IPS-18c (cell line): Measurements from ENCODE around the gene OR10G3.
A peak's percentile ranks its signal among the peaks of the same experiment; 100 is the strongest.

ENCODE experiments used
- H3K4me3 ChIP-seq: 2 replicates; pipeline ENCODE4 v1.7.0; 2013; ENCODE audit warnings: low read depth, mild to moderate bottlenecking, low read length, moderate library complexity; ENCODE audit not compliant: insufficient read depth
- H3K9me3 ChIP-seq: one replicate; pipeline ENCODE4 v1.6.1; 2013; ENCODE audit warnings: mild to moderate bottlenecking, low read length, moderate library complexity; ENCODE audit not compliant: control insufficient read depth, insufficient read depth

OR10G3 gene

DNA sequence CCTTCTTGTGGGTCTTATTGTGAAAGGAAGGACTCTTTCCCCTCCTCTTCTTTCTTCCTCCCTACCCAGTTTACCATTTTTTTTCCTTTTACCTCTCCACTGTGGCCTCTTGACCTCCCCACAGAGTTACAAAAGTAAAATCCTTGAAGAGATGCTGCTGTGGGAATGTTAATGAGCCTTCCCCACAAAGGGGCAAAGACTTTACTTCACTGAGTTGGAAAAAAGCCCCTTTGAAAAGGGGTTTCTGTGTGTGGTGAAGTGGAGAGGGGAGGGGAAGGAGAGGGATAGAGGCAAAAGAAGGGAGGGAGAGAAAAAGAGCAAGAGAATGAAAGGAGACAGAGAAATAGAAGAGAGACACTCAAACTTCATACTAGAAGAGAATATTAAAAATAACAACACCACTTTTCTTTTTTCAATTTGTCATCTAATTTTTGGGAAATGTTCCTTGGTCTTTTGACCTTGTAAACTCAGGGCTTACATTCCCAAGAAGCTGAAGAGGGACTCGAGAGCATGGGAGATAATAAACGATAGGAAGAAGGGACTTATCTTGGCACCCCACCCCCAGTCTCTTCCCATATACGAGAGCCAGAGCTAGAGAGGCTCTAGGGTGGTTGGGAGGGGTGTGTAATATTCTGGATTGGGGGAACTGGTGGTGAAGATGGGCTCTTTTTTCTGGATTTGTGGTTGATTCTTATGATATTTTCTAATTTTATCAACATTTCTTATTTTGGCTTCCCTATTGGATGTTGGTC, 40.5 kb downstream of the OR10G3 start:
- no peaks in the 10 kb centered on the region for H3K9me3 ChIP-seq
- H3K4me3 ChIP-seq: peak overlapping the region; percentile 17; the same call in 1 of the 2 replicates

DNA sequence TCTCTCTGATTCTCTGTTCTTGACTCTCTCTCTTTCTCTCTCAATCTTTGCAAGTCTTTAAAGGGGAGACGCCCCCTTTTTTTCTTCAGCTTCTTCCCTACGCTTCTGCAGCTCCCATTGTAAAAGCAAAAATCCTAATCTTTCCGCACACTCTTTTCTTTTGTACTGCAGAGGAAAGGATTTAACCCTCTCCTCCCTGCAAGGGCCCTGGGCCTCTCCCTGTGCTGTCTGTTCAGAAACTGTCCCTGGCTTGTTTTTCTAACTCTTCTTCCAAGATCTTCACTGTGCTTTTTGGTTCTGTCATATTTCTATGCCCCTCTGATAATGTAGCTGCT, 42.8 kb downstream of the OR10G3 start:
- no peaks in the 10 kb centered on the region for H3K9me3 ChIP-seq
- peak overlapping the region; percentile 86 for H3K4me3 ChIP-seq

DNA sequence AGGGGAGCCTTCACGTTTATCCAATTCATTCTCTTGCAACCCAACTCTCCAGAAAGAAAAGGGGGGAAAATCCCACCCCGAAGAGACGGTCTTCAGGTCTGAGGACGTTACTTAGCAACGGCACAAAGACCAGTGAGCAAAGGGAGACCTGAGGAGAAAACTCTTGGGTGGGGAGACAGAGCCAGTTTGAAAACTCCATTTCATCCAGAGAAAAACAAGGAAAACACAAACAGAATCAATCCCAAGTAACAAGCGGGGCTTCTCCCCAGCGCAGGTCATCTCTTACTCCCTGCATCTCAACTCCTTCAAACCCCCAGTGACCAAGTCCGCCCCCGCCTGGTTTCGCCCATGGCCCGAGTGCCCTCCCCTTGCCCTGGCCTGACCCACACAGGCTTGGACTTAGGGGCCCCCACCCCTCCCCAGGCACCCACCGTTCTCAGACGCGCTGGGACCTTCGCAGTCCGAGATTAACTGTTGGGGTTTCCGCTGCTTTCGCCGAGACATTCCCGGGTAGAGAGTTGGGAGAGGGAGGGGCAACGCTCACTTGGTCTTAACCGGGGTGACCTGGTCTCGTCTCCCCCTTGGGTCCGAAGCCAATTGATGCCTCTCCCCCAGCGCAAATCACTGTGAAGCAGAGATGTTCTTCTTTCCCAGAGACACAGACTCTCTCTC, 43.3 kb downstream of the OR10G3 start:
- peak overlapping the region; percentile 86 for H3K4me3 ChIP-seq
- no peaks in the 10 kb centered on the region for H3K9me3 ChIP-seq

DNA sequence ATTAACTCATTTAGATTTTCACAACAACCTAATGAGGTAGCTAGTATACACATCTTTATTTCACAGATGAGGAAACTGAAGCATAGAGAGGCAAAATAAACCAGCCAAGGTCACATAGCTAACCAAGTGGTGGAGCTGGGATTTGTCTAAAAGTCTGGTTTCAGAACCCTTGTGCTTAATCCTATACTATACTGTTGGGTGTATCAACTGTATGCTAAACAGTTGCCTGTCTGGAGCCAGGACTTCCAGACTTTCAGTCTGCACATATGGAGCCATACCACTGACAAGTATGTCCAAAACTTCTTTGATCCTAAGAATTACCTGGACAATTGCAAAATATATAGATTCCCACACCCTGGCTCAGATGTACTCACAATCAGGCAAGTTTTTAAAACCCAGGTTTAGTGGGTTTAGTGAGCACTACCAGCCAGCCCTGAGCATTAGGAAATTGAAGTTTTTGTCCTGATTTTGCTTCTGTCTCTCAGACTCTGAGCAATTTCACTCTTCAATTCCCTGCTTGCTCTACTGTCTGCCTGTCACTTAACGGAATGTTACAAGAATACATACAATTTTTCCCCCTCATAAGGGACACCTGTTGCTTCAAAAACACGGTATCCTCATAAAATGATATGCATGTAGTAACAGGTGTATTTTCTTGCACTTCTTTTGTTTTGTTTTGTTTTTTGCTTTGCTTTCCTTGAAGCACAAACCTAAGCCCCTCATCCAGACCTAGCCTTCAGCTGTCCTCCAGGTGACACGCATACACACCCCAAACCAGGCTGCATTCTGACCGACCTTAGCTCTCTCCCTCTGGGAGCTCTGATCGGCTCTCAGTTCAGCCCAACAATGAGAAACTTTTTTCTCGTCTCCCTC, 44.1 kb downstream of the OR10G3 start:
- H3K9me3 ChIP-seq: no peaks in the 10 kb centered on the region
- H3K4me3 ChIP-seq: peak overlapping the region; percentile 86

DNA sequence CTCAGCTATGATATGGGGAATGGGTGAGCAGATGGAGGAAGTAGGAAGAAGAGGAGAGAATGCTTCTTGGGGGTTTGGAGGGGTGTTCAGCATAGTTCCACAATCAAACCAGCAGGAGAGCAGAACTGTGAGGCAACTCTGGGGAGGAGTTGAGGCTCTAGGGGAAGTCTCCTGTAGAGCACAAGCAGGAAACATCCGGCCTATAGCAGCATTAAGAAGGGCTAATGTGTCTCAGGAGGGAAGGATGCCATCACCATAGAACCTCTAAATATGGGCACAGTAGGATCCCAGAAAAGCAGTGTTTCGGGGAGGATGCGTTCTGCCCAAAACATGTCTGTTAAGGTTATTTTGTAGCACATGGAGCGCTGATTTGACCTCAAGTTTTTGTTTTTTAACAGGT, 45.3 kb downstream of the OR10G3 start:
- Histone ChIP-seq H3K9me3 (no peaks in the 10 kb centered on the region), H3K4me3 (peak overlapping the region; percentile 86)

DNA sequence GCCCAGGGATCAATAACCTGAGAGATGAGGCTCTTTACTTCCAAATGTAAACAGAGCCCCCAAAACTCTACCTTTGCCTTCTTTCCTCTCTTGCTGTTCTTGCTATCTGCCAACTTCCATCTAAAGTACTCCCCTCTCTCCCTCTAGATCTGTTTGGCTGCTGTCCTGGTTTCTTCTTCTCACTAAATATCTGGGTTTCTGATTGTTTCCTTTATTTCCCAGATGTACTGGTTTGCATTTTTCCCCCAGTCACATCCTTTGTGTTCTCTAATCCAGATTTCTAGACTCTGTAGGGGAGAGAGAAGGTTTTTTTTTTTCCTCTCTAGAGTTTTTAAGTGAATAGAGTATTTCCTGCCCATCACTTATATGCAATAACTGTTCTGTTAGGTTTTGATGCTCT, 46.6 kb downstream of the OR10G3 start:
- no peak overlapping the region for H3K4me3 ChIP-seq
- H3K9me3 ChIP-seq: no peaks in the 10 kb centered on the region

DNA sequence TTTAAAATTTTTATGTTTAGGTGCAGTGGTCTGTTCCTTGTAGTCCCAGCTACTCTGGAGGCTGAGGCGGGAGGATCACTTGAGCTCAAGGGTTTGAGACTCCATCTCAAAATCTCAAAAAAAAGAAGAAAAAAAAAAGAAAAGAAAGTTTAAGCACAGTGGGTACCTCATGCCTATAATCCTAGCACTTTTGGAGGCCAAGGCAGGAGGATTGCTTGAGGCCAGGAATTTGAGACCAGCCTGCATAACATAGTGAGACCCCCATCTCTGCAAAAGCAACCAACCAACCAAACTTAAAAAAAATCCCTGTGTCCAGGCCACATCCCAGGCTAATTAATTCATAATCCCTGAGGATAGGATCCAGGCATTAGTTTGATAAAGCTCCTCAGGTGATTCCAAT, 50.4 kb downstream of the OR10G3 start:
- Histone ChIP-seq H3K4me3 (no peak overlapping the region), H3K9me3 (no peaks in the 10 kb centered on the region)

DNA sequence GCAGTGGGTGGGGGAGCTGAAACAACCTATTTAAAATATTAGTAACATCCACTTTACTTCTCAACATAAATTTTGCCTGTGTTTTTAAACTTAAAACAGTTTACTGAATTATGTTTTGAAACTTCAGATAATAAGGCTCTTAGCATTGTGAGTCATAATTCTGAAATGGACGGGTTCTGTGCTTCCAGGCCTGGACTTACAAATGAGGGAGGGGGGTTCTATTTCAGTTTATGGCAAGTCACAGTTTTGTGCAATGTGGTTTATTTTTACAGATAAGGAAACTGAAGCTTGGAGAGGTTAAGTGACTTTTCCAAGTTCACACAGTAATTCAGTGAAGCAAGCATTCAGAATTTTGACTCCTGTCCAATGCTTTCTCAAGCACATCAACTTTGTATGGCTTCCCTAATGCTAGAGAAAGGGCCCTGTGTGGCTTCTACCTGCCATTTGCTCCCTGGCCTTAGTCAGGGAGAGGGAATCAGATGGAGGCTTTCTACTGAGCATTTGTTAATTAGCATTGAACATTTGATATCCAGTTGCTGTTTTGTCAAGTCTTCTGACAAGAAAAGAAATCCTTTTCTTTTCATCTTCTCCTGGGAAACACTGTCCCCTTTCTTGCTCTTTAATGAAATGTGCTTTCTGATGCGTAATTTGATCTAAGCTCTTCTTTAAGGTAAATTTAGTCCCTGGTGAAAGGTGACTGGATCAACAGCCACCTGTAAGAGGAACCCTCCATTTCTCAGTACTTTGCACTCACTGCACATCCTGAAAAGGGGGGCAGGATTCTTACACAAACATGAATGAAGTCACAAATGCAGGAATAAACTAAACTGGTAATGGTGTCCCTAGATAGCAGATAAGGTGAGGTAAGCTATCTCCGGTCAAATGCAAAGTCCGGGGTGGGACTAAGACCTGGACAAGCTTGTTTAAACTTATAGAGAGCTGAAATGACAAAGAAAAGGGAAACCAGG, 51.2 kb downstream of the OR10G3 start:
- Histone ChIP-seq H3K9me3 (no peaks in the 10 kb centered on the region), H3K4me3 (peak overlapping the region; percentile 37; the same call in 1 of the 2 replicates)

DNA sequence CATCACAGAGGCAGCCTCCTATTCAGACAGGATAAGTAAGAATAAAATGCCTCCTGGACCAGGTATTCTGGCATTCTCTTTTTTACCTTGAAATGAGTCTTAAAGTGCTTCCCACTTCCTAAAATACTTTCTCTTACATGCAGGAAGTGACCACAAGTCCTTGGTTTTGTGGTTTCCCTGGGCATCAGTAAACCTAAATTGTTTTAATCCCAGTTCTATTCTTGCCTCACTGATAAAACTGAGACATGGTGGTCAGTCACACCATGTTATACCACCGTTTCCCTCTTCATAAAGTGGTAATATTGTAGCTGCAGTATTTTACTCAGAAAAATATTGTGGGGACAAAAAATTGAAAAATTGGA, 52.6 kb downstream of the OR10G3 start:
- Histone ChIP-seq H3K4me3 (no peak overlapping the region), H3K9me3 (no peaks in the 10 kb centered on the region)

DNA sequence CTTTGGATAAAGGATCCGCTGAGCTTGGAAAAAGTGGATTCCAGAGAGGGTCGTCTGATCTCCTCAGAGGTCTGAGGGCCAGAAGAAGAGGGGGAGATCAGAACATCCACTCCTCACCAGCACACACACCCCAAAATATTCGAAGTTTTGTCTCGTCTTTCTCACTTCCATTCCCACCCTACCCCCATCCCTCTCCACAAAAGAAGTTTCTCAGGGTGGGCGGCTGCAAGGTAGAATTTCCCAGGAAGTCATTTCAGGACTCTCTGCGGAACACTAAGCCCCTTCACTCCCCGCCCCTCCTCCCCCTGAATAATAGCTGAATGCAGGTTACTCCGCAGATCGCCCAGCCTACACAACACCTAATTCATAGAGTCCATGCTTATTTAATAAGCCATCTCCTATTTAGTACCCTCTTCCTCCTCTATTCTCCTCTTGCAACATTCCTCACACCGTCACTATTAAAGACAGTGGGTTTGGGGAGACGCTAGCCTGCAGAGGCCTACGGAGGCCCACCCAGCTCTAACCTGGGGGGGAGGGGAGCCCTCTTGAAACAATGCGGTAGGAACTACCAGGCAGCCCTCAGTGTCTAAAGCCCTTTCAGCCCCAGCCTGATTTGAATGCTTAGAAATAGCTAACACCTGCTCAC, 53.1 kb downstream of the OR10G3 start:
- Histone ChIP-seq H3K4me3 (peak overlapping the region; percentile 42), H3K9me3 (no peaks in the 10 kb centered on the region)

DNA sequence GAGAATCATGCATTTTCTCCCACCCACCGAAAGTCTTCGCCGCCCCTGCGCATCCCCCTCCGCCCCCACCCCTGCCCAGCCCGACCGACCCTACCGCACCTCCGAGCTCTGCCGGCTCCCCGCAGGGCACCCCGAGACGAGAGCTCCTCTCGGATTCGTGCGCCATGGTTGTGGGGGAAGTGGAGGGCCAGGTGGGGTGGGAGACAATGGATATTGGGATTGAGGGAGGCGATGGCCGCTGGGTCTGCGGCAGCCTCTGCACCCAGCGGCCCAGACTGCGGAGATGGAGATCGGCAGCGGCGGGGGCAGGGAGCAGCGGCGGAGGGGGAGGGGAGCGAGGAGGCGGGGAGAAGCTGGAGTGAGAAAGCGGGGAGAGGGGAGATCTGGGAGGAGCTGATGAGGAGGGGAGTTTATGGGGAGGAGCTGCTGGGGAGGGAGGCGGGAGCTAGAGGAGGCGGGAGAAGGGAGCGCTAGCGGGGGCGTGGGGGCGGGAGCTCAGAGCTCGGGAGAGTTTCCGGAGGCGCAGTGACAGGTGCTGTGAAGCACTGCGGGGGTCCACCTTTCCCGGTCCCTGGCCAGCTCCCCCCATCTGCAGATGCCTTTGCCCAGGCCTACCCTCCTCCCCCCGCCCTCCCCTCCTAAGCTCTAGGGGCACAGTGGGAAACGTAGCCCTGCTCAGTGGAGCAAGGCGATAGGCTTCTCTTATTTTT, 53.8 kb downstream of the OR10G3 start, which contains the start of gene SALL2:
SALL2 (minus strand) TSS at position 385 of the 710 bp plus-strand sequence; CDS start at position 166, 219 bp downstream.
- Histone ChIP-seq H3K9me3 (no peaks in the 10 kb centered on the region), H3K4me3 (peak within 1 kb of the TSS; percentile 61)

DNA sequence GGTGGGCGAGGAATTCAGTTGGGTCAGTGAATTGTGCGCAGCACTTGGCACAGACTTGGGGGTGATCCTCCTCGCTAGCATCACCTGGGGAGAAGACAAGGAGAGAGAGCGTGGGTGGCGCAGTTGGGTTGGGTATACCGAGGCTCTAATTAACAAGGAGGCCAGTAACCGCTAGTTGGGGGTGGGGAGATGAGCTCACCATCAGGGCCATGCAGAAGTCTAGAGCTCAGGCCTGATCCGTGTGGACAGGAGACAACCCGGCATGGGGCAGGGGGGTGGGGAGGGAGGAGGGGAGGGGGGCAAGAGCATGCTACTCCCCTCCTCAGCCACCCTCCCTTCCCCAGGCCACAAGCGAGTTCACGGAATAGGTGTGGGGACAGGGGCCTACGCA, 54.3 kb downstream of the OR10G3 start:
- no peaks in the 10 kb centered on the region for H3K9me3 ChIP-seq
- H3K4me3 ChIP-seq: peak overlapping the region; percentile 61

DNA sequence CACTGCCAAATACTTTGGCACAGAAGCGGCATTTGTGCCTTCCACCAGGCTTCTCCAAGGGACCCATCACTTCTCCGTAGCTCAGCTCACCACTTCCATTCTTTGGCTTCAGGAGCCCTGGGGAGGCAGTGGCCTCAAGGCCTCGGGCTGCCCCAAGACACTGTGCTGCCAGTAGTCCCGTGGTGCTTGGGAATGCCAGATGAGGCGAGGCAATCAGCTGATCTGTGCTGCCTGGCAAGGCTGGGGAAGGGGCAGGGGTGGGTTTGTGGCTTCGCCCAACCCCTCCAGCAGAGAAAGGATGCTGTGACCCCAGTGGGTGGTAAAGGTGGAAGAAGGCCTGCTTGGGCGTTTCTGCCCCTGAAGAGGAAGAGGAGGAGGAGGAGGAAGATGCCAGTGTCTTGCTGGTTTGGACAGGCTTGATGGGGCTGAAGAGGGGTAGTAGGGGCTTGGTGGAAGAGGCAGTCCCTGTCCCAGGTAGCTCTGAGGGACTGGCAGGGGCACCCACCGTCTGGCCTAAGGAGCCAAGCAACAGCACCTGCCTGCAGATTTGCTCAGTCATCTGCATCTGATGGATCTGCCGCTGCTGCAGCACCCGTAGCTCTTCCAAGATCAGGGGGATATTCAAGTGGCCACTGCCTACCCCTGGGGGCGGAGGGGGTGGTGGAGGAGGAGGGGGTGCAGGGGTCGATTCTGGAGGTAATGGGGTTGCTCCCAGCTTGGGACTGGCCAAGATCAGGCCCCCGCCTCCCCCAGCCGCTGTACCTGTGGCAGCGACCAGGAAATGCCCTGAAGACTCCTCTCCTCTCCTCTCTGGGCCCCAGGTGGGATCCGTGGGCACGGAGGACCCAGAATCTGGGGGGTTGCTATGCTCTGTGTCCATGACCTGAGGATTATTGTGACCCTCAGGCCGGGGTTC, 55.0 kb downstream of the OR10G3 start:
- peak overlapping the region; percentile 61 for H3K4me3 ChIP-seq

DNA sequence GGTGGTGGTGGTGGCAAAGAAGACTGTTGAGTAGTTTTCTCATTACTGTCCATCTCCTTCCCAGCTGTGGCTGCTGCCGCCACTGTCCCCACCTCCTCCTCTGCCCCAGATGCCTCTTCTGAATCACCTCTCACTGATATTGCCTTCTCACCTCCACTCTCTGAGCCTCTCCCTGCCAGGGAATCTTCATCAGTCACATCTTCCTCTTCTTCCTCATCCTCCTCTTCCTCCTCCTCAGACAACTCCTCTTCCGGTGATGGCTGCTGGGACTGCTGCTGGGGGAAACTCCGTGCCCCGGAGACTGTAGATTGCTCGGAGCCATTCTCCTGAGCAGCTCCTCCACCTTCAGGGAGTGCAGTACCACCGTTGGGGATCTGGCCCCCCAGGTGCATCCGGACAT, 56.7 kb downstream of the OR10G3 start:
- H3K9me3 ChIP-seq: no peaks in the 10 kb centered on the region
- H3K4me3 ChIP-seq: no peak overlapping the region; the same call in none of the 2 replicates

More for the DNA sequence above, 55.0 kb downstream of the OR10G3 start:
- no peaks in the 10 kb centered on the region for H3K9me3 ChIP-seq

DNA sequence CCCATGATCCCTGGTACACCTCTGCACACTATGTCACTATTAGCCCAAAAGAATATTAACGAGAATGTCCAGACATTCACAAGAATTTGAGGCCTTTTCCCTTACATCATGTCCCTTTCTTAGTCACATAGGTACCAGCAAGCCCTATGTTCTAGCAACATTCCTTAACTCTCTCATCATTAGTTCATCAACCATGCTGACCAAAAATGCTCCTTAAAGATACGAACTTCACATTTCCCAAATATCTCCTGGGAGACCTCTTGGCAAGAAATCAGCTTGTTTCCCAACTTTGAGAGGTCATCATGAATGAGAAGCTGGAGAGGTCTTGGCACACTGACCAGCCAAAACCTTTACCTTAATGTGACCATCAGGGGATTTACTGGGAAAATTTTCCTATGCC, 58.4 kb downstream of the OR10G3 start:
- H3K9me3 ChIP-seq: no peaks in the 10 kb centered on the region

More for the DNA sequence above, 58.4 kb downstream of the OR10G3 start:
- no peak overlapping the region for H3K4me3 ChIP-seq
